ENCODE data around the gene TOR1AIP2. TPM values are rescaled to one million over a fixed set of nuclear protein-coding genes. Genes with fewer than 3 reads are reported as not detected.

The TOR1AIP2 gene
- total RNA-seq, 4 donors from 2014 or later = 51.1 to 69.8 (median 61.0) TPM

- 8 to 10% methylated on average over 1 of the region's 1 CpG for WGBS, 2 donors
- H3K4me3 ChIP-seq = no peak overlapping the region
- no peaks in the 10 kb centered on the region for H3K27me3 ChIP-seq
- intact Hi-C loops (cut with DNase I) = loop anchor here (10.0 kb wide), 1 partner anchor 317 kb away; no protein-coding TSS in a partner anchor
- TF ChIP-seq CTCF (IDR thresholded peaks at IDR 0.05) (peak; percentile 17 to 60 (median 52)), POLR2A (IDR thresholded peaks at IDR 0.05) (no peak)
- DNase-seq = no peak
- H3K36me3 ChIP-seq = peaks cover 10 to 91% (median 21%) of the 10 kb centered on the region in 3 donors
- H3K27ac ChIP-seq = no peak overlapping the region
- peaks cover 0 to 14% (median 3%) of the 10 kb centered on the region in 3 donors for H3K4me1 ChIP-seq
- H3K9me3 ChIP-seq = no peaks in the 10 kb centered on the region
Measured at GRCh38 chr1:179867493-179868330, 9.9 kb downstream of the TOR1AIP2 start.

GRCh38 chr1:179866616-179867015, 11.0 kb downstream of the TOR1AIP2 start:
- Histone ChIP-seq H3K36me3 (peaks cover 10 to 95% (median 21%) of the 10 kb centered on the region in 3 donors), H3K4me1 (peaks cover 0 to 3% (median 0%) of the 10 kb centered on the region in 3 donors), H3K4me3 (no peak overlapping the region), H3K9me3 (no peaks in the 10 kb centered on the region), H3K27me3 (no peaks in the 10 kb centered on the region), H3K27ac (no peak overlapping the region)
- 95 to 98% methylated on average over 7 of the region's 7 CpGs for WGBS, 2 donors
- DNase-seq = no peak
- TF ChIP-seq POLR2A (IDR thresholded peaks at IDR 0.05) (no peak), CTCF (IDR thresholded peaks at IDR 0.05) (no peak)
- intact Hi-C loops (cut with DNase I) = loop anchor here (10.0 kb wide), 1 partner anchor 318 kb away; no protein-coding TSS in a partner anchor

- DNase-seq = no peak
- Histone ChIP-seq H3K27me3 (no peaks in the 10 kb centered on the region), H3K27ac (no peak overlapping the region), H3K4me1 (no peaks in the 10 kb centered on the region), H3K9me3 (no peaks in the 10 kb centered on the region), H3K36me3 (peaks cover 10 to 99% (median 21%) of the 10 kb centered on the region in 3 donors), H3K4me3 (no peak overlapping the region)
- intact Hi-C loops (cut with DNase I) = loop anchor here (10.0 kb wide), 1 partner anchor 319 kb away; no protein-coding TSS in a partner anchor
- WGBS, 2 donors = 86 to 99% methylated on average over 4 to 5 of the region's 6 CpGs
- TF ChIP-seq CTCF (IDR thresholded peaks at IDR 0.05) = no peak
- no peak for TF ChIP-seq POLR2A (IDR thresholded peaks at IDR 0.05)
Measured at GRCh38 chr1:179865377-179865776, 12.2 kb downstream of the TOR1AIP2 start.

GRCh38 chr1:179860652-179861051, 17.0 kb downstream of the TOR1AIP2 start:
- H3K36me3 ChIP-seq = peaks cover 10 to 99% (median 16%) of the 10 kb centered on the region in 3 donors
- WGBS, 2 donors = 86 to 89% methylated on average over 3 of the region's 3 CpGs
- no peak for TF ChIP-seq POLR2A (IDR thresholded peaks at IDR 0.05)
- no peak for TF ChIP-seq CTCF (IDR thresholded peaks at IDR 0.05)
- H3K4me1 ChIP-seq = no peaks in the 10 kb centered on the region
- H3K27ac ChIP-seq = no peak overlapping the region
- H3K4me3 ChIP-seq = no peak overlapping the region
- no peaks in the 10 kb centered on the region for H3K9me3 ChIP-seq
- no peak for DNase-seq
- H3K27me3 ChIP-seq = no peaks in the 10 kb centered on the region
- intact Hi-C loops (cut with DNase I) = loop anchor here (10.0 kb wide), 1 partner anchor 324 kb away; no protein-coding TSS in a partner anchor

GRCh38 chr1:179857009-179857408, 20.6 kb downstream of the TOR1AIP2 start:
- no peak overlapping the region for H3K4me3 ChIP-seq
- 74 to 84% methylated on average over 4 of the region's 4 CpGs for WGBS, 2 donors
- no peaks in the 10 kb centered on the region for H3K9me3 ChIP-seq

More at GRCh38 chr1:179857009-179857408, 20.6 kb downstream of the TOR1AIP2 start:
- DNase-seq = no peak
- Histone ChIP-seq H3K36me3 (peaks cover 0 to 97% (median 0%) of the 10 kb centered on the region in 3 donors), H3K4me1 (no peaks in the 10 kb centered on the region), H3K27me3 (no peaks in the 10 kb centered on the region), H3K27ac (no peak overlapping the region)
- TF ChIP-seq POLR2A (IDR thresholded peaks at IDR 0.05) (no peak), CTCF (IDR thresholded peaks at IDR 0.05) (no peak)
- intact Hi-C loops (cut with DNase I) = no loop called here
